ENCODE measurements around the gene VOPP1. TPM values are rescaled to one million over a fixed set of nuclear protein-coding genes. Genes with fewer than 3 reads are reported as not detected.

Gene VOPP1
- total and polyA plus RNA-seq, 10 of the 15 experiments (the other 5 are each of a cell fraction or from before 2014, with no cell fraction given): 32.8 to 206 (median 129) TPM

DNA sequence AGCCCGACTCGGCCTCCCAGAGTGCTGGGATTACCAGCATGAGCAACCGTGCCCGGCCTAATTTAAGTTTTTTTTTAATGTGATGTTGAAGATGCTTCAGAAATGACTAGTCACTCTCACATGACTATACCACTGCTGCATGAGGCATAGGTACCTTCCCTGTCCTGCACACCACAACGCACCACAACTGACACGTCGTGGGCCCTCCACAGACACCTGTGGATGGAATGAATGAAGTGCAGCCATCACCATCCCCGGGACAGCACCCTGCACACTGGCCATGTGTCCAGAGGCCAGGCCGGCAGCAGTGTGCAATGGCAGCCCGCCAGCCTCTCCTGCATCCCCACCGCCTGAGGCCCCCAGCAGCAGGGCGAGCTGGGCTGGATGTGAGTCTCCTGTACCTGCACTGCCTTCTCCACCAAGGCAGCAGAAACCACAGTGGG lies 55.1 kb downstream of the VOPP1 start (continued):
- TF ChIP-seq TCF12 (IDR thresholded peaks at IDR 0.05; ENCODE audit: low read depth, low read length) (peak; percentile 93), CREB1 (IDR thresholded peaks at IDR 0.05; ENCODE audit: low read depth) (peak; percentile 65), TAF1 (IDR thresholded peaks at IDR 0.05; ENCODE audit: borderline replicate concordance, low read depth, low read length) (no peak), IRF5 (IDR thresholded peaks at IDR 0.05; ENCODE audit: borderline replicate concordance) (no peak), CHD2 (IDR thresholded peaks at IDR 0.05; ENCODE audit: borderline replicate concordance, low read depth, low read length) (peak; percentile 72; the same call in 1 of the 2 replicates), TCF7 (IDR thresholded peaks at IDR 0.05; ENCODE audit: borderline replicate concordance) (0 out of 2 replicates have a peak, but pooled peaks have one; percentile 64), RB1 (IDR thresholded peaks at IDR 0.05; ENCODE audit: borderline replicate concordance) (no peak; the same call in 1 of the 2 replicates), STAT3 (IDR thresholded peaks at IDR 0.05; ENCODE audit: low read depth, low read length) (no peak), HDAC2 (IDR thresholded peaks at IDR 0.05) (0 out of 2 replicates have a peak, but pooled peaks have one; percentile 74), NR2C2 (IDR thresholded peaks at IDR 0.05; ENCODE audit: borderline replicate concordance, control insufficient read depth, insufficient read length, low read depth) (no peak), LARP7 (IDR thresholded peaks at IDR 0.05) (no peak), CHD4 (IDR thresholded peaks at IDR 0.05) (no peak), RFX5 (IDR thresholded peaks at IDR 0.05; ENCODE audit: low read depth, low read length) (no peak), ZNF592 (IDR thresholded peaks at IDR 0.05) (no peak), NBN (IDR thresholded peaks at IDR 0.05) (peak; percentile 93), SMAD1 (IDR thresholded peaks at IDR 0.05; ENCODE audit: low read depth, partially characterized antibody) (no peak), GATAD2B (conservative IDR thresholded peaks at IDR 0.05; ENCODE audit: low read depth) (peak; percentile 74; the same call in 1 of the 2 replicates)
- TF ChIP-seq, protein P1, sequence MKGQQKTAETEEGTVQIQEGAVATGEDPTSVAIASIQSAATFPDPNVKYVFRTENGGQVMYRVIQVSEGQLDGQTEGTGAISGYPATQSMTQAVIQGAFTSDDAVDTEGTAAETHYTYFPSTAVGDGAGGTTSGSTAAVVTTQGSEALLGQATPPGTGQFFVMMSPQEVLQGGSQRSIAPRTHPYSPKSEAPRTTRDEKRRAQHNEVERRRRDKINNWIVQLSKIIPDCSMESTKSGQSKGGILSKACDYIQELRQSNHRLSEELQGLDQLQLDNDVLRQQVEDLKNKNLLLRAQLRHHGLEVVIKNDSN (IDR thresholded peaks at IDR 0.05; ENCODE audit: borderline replicate concordance, extremely low read length, insufficient read depth, low read depth, low read length): no peak
- TF ChIP-seq, protein P2, sequence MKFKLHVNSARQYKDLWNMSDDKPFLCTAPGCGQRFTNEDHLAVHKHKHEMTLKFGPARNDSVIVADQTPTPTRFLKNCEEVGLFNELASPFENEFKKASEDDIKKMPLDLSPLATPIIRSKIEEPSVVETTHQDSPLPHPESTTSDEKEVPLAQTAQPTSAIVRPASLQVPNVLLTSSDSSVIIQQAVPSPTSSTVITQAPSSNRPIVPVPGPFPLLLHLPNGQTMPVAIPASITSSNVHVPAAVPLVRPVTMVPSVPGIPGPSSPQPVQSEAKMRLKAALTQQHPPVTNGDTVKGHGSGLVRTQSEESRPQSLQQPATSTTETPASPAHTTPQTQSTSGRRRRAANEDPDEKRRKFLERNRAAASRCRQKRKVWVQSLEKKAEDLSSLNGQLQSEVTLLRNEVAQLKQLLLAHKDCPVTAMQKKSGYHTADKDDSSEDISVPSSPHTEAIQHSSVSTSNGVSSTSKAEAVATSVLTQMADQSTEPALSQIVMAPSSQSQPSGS (IDR thresholded peaks at IDR 0.05; ENCODE audit: low read length): peak; percentile 85
- TF ChIP-seq, protein P3, sequence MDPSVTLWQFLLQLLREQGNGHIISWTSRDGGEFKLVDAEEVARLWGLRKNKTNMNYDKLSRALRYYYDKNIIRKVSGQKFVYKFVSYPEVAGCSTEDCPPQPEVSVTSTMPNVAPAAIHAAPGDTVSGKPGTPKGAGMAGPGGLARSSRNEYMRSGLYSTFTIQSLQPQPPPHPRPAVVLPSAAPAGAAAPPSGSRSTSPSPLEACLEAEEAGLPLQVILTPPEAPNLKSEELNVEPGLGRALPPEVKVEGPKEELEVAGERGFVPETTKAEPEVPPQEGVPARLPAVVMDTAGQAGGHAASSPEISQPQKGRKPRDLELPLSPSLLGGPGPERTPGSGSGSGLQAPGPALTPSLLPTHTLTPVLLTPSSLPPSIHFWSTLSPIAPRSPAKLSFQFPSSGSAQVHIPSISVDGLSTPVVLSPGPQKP (IDR thresholded peaks at IDR 0.05; ENCODE audit: low read depth, low read length): no peak
- TF ChIP-seq, protein P4, sequence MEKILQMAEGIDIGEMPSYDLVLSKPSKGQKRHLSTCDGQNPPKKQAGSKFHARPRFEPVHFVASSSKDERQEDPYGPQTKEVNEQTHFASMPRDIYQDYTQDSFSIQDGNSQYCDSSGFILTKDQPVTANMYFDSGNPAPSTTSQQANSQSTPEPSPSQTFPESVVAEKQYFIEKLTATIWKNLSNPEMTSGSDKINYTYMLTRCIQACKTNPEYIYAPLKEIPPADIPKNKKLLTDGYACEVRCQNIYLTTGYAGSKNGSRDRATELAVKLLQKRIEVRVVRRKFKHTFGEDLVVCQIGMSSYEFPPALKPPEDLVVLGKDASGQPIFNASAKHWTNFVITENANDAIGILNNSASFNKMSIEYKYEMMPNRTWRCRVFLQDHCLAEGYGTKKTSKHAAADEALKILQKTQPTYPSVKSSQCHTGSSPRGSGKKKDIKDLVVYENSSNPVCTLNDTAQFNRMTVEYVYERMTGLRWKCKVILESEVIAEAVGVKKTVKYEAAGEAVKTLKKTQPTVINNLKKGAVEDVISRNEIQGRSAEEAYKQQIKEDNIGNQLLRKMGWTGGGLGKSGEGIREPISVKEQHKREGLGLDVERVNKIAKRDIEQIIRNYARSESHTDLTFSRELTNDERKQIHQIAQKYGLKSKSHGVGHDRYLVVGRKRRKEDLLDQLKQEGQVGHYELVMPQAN (conservative IDR thresholded peaks at IDR 0.05): no peak; the same call in 1 of the 2 replicates
